Measurements from ENCODE around the gene ZNF574.

DNA sequence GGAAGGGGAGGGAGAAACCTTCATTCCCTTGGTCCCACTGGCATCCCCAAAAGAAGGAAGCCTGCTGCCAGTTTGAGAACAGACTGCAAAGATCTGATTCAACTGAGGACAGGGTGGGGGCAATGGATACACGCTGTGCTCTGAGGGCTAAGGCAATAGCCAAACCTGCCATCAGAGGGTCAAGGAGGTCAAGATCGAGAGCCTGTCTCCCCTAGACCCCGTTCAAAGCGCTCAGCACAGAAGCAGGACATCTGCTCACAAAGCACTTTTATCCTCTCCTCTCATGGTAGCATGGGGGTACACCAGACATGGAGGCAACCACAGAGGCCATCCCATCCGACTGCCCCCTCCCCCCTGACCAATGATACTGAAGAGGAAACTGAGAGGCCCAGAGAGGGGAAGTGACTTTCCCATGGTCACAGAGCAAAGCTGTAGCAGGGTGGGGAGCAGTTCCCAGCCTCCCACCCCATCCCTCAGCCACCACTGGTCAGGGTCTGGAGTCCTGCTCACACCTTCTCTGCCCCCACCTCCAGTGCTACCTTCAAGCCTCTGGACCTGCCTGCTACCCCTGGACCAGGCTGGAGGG is 45.2 kb downstream of the ZNF574 start:
- TF ChIP-seq GLIS3 (CRISPR knock-in tag; IDR thresholded peaks at IDR 0.05) = no peak
- TF ChIP-seq ZFP30 (CRISPR knock-in tag; IDR thresholded peaks at IDR 0.05) = no peak
- TF ChIP-seq, protein P1, sequence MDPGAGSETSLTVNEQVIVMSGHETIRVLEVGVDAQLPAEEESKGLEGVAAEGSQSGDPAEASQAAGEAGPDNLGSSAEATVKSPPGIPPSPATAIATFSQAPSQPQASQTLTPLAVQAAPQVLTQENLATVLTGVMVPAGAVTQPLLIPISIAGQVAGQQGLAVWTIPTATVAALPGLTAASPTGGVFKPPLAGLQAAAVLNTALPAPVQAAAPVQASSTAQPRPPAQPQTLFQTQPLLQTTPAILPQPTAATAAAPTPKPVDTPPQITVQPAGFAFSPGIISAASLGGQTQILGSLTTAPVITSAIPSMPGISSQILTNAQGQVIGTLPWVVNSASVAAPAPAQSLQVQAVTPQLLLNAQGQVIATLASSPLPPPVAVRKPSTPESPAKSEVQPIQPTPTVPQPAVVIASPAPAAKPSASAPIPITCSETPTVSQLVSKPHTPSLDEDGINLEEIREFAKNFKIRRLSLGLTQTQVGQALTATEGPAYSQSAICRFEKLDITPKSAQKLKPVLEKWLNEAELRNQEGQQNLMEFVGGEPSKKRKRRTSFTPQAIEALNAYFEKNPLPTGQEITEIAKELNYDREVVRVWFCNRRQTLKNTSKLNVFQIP (CRISPR knock-in tag; IDR thresholded peaks at IDR 0.05; ENCODE audit: borderline replicate concordance, low read depth) = no peak
- no peak for TF ChIP-seq RARB (CRISPR knock-in tag; IDR thresholded peaks at IDR 0.05)
- TF ChIP-seq OSR1 (CRISPR knock-in tag; IDR thresholded peaks at IDR 0.05) = no peak
- no peak for TF ChIP-seq ZNF70 (CRISPR knock-in tag; IDR thresholded peaks at IDR 0.05)

Measured in SK-N-SH treated with all-trans-retinoic acid at 6 μM for 48 hours (cell line).